ENCODE measurements around the gene BPIFB6.

BPIFB6 gene

GRCh38 chr20:33064572-33065287 lies 33.3 kb downstream of the BPIFB6 start:
- Histone ChIP-seq H3K27me3 (ENCODE audit: control insufficient read depth, insufficient read depth, low read length) (no peaks in the 10 kb centered on the region), H3K9me3 (ENCODE audit: control insufficient read depth, low read depth, low read length) (no peaks in the 10 kb centered on the region), H3K4me1 (ENCODE audit: control insufficient read depth, low read depth, low read length) (no peaks in the 10 kb centered on the region), H3K9ac (ENCODE audit: low read length) (no peak overlapping the region), H3K4me3 (ENCODE audit: low read length) (no peak overlapping the region), H3K36me3 (ENCODE audit: control insufficient read depth, low read depth, low read length) (no peaks in the 10 kb centered on the region), H3K27ac (ENCODE audit: low read length) (no peak overlapping the region)

DNA sequence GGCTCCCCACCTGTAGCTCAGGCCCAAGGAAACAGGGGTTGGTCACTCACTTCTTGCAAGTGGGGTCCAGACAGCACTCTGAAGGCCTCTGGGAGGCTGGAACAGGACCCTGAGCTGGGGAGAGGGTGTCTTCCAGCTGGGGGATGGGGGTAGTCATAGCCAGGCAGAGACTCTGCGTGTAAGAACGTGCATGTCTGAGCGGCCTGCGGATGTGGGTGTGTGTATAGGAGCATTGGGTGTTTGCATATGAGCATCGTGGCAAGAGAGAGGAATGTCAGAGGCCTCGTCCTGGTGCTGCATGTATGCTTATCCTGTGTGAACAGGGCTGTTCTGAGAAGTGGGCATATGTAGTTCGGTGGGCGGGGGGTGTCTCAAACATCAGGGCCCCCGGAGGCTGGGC lies 34.3 kb downstream of the BPIFB6 start:
- no peaks in the 10 kb centered on the region for H3K9me3 ChIP-seq (ENCODE audit: control insufficient read depth, low read depth, low read length)
- H3K4me1 ChIP-seq (ENCODE audit: control insufficient read depth, low read depth, low read length): no peaks in the 10 kb centered on the region
- no peaks in the 10 kb centered on the region for H3K27me3 ChIP-seq (ENCODE audit: control insufficient read depth, insufficient read depth, low read length)
- no peaks in the 10 kb centered on the region for H3K36me3 ChIP-seq (ENCODE audit: control insufficient read depth, low read depth, low read length)
- H3K9ac ChIP-seq (ENCODE audit: low read length): no peak overlapping the region
- H3K27ac ChIP-seq (ENCODE audit: low read length): no peak overlapping the region
- H3K4me3 ChIP-seq (ENCODE audit: low read length): no peak overlapping the region

DNA sequence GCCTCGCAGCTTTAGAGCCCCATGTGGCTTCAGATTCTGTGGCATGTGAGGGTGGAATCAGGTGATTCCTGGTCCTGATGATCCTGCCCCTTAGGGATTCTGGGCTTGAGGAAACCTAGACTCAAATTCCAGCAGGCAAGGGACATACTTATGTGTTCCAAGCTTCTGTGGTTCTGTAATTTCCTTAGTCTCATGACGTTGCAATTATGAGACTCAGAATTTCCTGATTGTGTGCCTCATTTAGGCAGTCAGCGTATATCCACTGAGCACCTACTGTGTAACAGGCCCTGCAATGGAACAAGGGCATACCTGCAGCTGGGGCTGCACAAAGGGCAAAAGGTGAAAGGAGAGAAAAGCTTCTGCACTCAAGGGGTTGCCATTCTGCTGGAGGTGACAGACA lies 36.4 kb downstream of the BPIFB6 start:
- Histone ChIP-seq H3K9ac (ENCODE audit: low read length) (no peak overlapping the region), H3K4me1 (ENCODE audit: control insufficient read depth, low read depth, low read length) (no peaks in the 10 kb centered on the region), H3K9me3 (ENCODE audit: control insufficient read depth, low read depth, low read length) (no peaks in the 10 kb centered on the region), H3K27me3 (ENCODE audit: control insufficient read depth, insufficient read depth, low read length) (no peaks in the 10 kb centered on the region), H3K36me3 (ENCODE audit: control insufficient read depth, low read depth, low read length) (no peaks in the 10 kb centered on the region), H3K4me3 (ENCODE audit: low read length) (no peak overlapping the region), H3K27ac (ENCODE audit: low read length) (no peak overlapping the region)

GRCh38 chr20:33068251-33068939 lies 36.9 kb downstream of the BPIFB6 start:
- Histone ChIP-seq H3K36me3 (ENCODE audit: control insufficient read depth, low read depth, low read length) (no peaks in the 10 kb centered on the region), H3K9me3 (ENCODE audit: control insufficient read depth, low read depth, low read length) (no peaks in the 10 kb centered on the region), H3K27ac (ENCODE audit: low read length) (no peak overlapping the region), H3K4me1 (ENCODE audit: control insufficient read depth, low read depth, low read length) (no peaks in the 10 kb centered on the region), H3K9ac (ENCODE audit: low read length) (no peak overlapping the region), H3K27me3 (ENCODE audit: control insufficient read depth, insufficient read depth, low read length) (no peaks in the 10 kb centered on the region), H3K4me3 (ENCODE audit: low read length) (no peak overlapping the region)

GRCh38 chr20:33069673-33070072 lies 38.2 kb downstream of the BPIFB6 start:
- no peaks in the 10 kb centered on the region for H3K36me3 ChIP-seq (ENCODE audit: control insufficient read depth, low read depth, low read length)
- H3K4me1 ChIP-seq (ENCODE audit: control insufficient read depth, low read depth, low read length): no peaks in the 10 kb centered on the region
- H3K27me3 ChIP-seq (ENCODE audit: control insufficient read depth, insufficient read depth, low read length): no peaks in the 10 kb centered on the region
- no peak overlapping the region for H3K27ac ChIP-seq (ENCODE audit: low read length)
- no peak overlapping the region for H3K4me3 ChIP-seq (ENCODE audit: low read length)
- H3K9ac ChIP-seq (ENCODE audit: low read length): no peak overlapping the region
- no peaks in the 10 kb centered on the region for H3K9me3 ChIP-seq (ENCODE audit: control insufficient read depth, low read depth, low read length)

GRCh38 chr20:33070111-33071053 lies 38.9 kb downstream of the BPIFB6 start:
- no peak overlapping the region for H3K9ac ChIP-seq (ENCODE audit: low read length)
- no peaks in the 10 kb centered on the region for H3K36me3 ChIP-seq (ENCODE audit: control insufficient read depth, low read depth, low read length)
- H3K4me1 ChIP-seq (ENCODE audit: control insufficient read depth, low read depth, low read length): no peaks in the 10 kb centered on the region
- H3K9me3 ChIP-seq (ENCODE audit: control insufficient read depth, low read depth, low read length): no peaks in the 10 kb centered on the region
- no peak overlapping the region for H3K4me3 ChIP-seq (ENCODE audit: low read length)
- no peaks in the 10 kb centered on the region for H3K27me3 ChIP-seq (ENCODE audit: control insufficient read depth, insufficient read depth, low read length)
- no peak overlapping the region for H3K27ac ChIP-seq (ENCODE audit: low read length)

DNA sequence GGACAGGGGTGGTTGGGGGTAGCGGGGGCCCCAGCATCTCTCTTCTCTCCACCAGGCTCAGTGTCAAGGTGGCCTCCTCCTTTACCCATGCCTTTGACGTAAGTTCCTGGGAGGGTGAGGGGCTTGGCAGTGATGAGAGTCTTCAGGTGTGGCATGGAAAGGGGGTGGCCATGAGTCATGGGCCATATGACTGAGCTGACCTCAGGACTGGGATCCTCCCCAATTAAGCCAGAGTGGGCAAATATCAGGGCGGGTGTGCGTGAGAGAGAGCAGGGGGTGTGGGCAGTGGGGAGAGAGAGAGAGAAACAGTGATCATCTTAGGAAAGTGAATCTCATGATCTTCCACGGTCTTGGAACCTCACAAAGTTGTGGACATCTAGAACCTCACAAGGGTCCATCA lies 39.8 kb downstream of the BPIFB6 start:
- Histone ChIP-seq H3K9me3 (ENCODE audit: control insufficient read depth, low read depth, low read length) (no peaks in the 10 kb centered on the region), H3K27me3 (ENCODE audit: control insufficient read depth, insufficient read depth, low read length) (no peaks in the 10 kb centered on the region), H3K36me3 (ENCODE audit: control insufficient read depth, low read depth, low read length) (no peaks in the 10 kb centered on the region), H3K4me1 (ENCODE audit: control insufficient read depth, low read depth, low read length) (no peaks in the 10 kb centered on the region), H3K9ac (ENCODE audit: low read length) (no peak overlapping the region), H3K4me3 (ENCODE audit: low read length) (no peak overlapping the region), H3K27ac (ENCODE audit: low read length) (no peak overlapping the region)

GRCh38 chr20:33072362-33072761 lies 40.9 kb downstream of the BPIFB6 start:
- Histone ChIP-seq H3K9ac (ENCODE audit: low read length) (no peak overlapping the region), H3K9me3 (ENCODE audit: control insufficient read depth, low read depth, low read length) (no peaks in the 10 kb centered on the region), H3K4me1 (ENCODE audit: control insufficient read depth, low read depth, low read length) (no peaks in the 10 kb centered on the region), H3K4me3 (ENCODE audit: low read length) (no peak overlapping the region), H3K27ac (ENCODE audit: low read length) (no peak overlapping the region), H3K27me3 (ENCODE audit: control insufficient read depth, insufficient read depth, low read length) (no peaks in the 10 kb centered on the region), H3K36me3 (ENCODE audit: control insufficient read depth, low read depth, low read length) (no peaks in the 10 kb centered on the region)

DNA sequence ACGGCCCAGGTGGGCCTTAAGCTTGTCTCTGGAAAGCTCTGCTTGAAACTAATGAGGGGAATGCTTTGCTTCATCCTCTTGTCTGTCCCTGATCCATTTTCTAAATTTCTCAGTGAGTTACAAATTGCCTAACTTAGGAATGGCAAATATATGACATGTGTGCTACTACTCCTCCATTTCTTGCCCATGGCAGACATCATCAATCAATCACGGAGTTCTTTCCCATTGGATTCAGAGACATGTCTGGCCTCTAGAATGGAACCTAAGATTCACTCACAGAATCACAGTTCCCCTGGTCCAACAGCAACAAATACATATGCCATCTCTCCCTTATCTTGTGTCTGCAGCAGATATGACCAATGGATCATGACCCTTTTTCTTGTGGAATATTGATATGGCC lies 41.4 kb downstream of the BPIFB6 start:
- Histone ChIP-seq H3K4me3 (ENCODE audit: low read length) (no peak overlapping the region), H3K36me3 (ENCODE audit: control insufficient read depth, low read depth, low read length) (no peaks in the 10 kb centered on the region), H3K27me3 (ENCODE audit: control insufficient read depth, insufficient read depth, low read length) (no peaks in the 10 kb centered on the region), H3K9me3 (ENCODE audit: control insufficient read depth, low read depth, low read length) (no peaks in the 10 kb centered on the region), H3K27ac (ENCODE audit: low read length) (no peak overlapping the region), H3K9ac (ENCODE audit: low read length) (no peak overlapping the region), H3K4me1 (ENCODE audit: control insufficient read depth, low read depth, low read length) (no peaks in the 10 kb centered on the region)

GRCh38 chr20:33074675-33075074 lies 43.2 kb downstream of the BPIFB6 start:
- H3K9me3 ChIP-seq (ENCODE audit: control insufficient read depth, low read depth, low read length): no peaks in the 10 kb centered on the region
- no peaks in the 10 kb centered on the region for H3K36me3 ChIP-seq (ENCODE audit: control insufficient read depth, low read depth, low read length)
- no peak overlapping the region for H3K9ac ChIP-seq (ENCODE audit: low read length)
- H3K27ac ChIP-seq (ENCODE audit: low read length): no peak overlapping the region
- H3K27me3 ChIP-seq (ENCODE audit: control insufficient read depth, insufficient read depth, low read length): no peaks in the 10 kb centered on the region
- no peaks in the 10 kb centered on the region for H3K4me1 ChIP-seq (ENCODE audit: control insufficient read depth, low read depth, low read length)
- H3K4me3 ChIP-seq (ENCODE audit: low read length): no peak overlapping the region

DNA sequence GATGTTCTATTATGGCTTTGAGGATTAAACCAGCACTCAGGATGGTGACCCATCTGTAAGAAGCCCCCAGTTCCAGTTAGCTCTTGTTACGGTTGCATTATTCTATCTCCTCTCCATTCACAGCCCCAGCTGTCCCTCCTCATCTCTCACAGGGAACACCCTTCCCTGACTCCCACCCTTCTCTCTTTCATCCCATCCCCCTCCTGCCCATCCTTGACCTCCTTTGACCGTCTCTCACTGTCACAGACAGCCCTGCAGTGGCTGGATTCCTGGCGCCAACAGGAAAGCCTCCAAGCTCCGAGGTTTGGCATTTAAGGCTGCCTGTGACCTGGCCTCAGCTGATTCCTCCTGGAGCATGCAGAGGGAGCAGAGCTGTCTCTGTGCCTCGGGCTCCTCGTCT lies 43.8 kb downstream of the BPIFB6 start:
- Histone ChIP-seq H3K9me3 (ENCODE audit: control insufficient read depth, low read depth, low read length) (no peaks in the 10 kb centered on the region), H3K36me3 (ENCODE audit: control insufficient read depth, low read depth, low read length) (no peaks in the 10 kb centered on the region), H3K4me3 (ENCODE audit: low read length) (no peak overlapping the region), H3K4me1 (ENCODE audit: control insufficient read depth, low read depth, low read length) (no peaks in the 10 kb centered on the region), H3K9ac (ENCODE audit: low read length) (no peak overlapping the region), H3K27ac (ENCODE audit: low read length) (no peak overlapping the region), H3K27me3 (ENCODE audit: control insufficient read depth, insufficient read depth, low read length) (no peaks in the 10 kb centered on the region)
